NB4 (cell line): ENCODE measurements around the gene DLL3.

Experiments
- DNase-seq: peaks from one replicate; pipeline ENCODE4 v3.0.0; 2010; ENCODE audit warnings: low read depth
- H3K4me3 ChIP-seq: one replicate; pipeline ENCODE4 v1.5.1; 2011; ENCODE audit warnings: mild to moderate bottlenecking, low read depth, low read length, moderate library complexity
- CTCF ChIP-seq: IDR thresholded peaks from one replicate; pipeline ENCODE4 v1.5.1; 2012; ENCODE audit warnings: low read depth, low read length
- MAX ChIP-seq: IDR thresholded peaks from 2 replicates; pipeline ENCODE4 v1.6.1; 2011; ENCODE audit warnings: low read depth, low read length
- MYC ChIP-seq: IDR thresholded peaks from 2 replicates; pipeline ENCODE4 v1.6.1; 2011; ENCODE audit warnings: low read depth, low read length
- POLR2A ChIP-seq: IDR thresholded peaks from 2 replicates; pipeline ENCODE4 v1.6.1; 2011; ENCODE audit warnings: mild to moderate bottlenecking; ENCODE audit not compliant: insufficient read length; ENCODE audit errors: extremely low read depth

Gene DLL3

DNA sequence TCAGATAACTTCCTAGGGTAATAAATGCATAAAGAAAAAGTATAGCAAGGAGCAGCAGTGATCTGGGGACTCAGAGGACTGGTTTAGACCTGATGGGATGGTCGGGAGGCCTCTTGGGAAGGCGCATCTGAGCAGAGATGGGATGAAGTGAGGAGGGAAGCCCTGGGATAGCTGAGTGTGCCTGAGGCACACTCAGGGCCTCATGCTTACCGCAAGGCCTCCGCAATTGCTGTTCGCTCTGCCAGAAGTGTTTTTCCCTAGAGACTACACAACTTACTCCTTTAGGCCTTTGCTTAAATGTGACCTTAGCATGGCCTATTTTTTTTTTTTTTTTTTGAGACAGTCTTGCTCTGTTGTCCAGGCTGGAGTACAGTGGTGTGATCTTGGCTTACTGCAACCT lies 4.1 kb upstream of the DLL3 start:
- DNase-seq = no peak
- no peak for TF ChIP-seq MAX
- TF ChIP-seq CTCF = no peak
- no peak for TF ChIP-seq MYC
- no peak for TF ChIP-seq POLR2A
- H3K4me3 ChIP-seq = no peak overlapping the region

- TF ChIP-seq MYC (no peak), POLR2A (no peak), MAX (no peak), CTCF (no peak)
- no peak for DNase-seq
- H3K4me3 ChIP-seq = no peak overlapping the region
Observed at GRCh38 chr19:39496063-39496462, 2.7 kb upstream of the DLL3 start.

GRCh38 chr19:39497701-39497995 lies 1.1 kb upstream of the DLL3 start:
- no peak overlapping the region for H3K4me3 ChIP-seq
- DNase-seq = no peak
- TF ChIP-seq POLR2A (no peak), MAX (no peak), MYC (no peak), CTCF (no peak)

GRCh38 chr19:39497996-39498797 lies 550 bp upstream of the DLL3 start:
- TF ChIP-seq CTCF = peak; percentile 16
- peak; percentile 52; the same call in 1 of the 2 replicates for TF ChIP-seq MAX
- TF ChIP-seq POLR2A = no peak
- 0 out of 2 replicates have a peak, but pooled peaks have one; percentile 26 for TF ChIP-seq MYC
- DNase-seq = peak; percentile 64
- H3K4me3 ChIP-seq = peak overlapping the region; percentile 28

- TF ChIP-seq POLR2A = no peak
- TF ChIP-seq MYC = no peak
- no peak for TF ChIP-seq MAX
- no peak for TF ChIP-seq CTCF
- no peak for DNase-seq
- no peak overlapping the region for H3K4me3 ChIP-seq
Observed at GRCh38 chr19:39499932-39500331, 1.2 kb downstream of the DLL3 start.
